GM12873 (cell line): Measurements from ENCODE around the gene COL4A2.

Experiments
- TF ChIP-seq, protein P1 (sequence below): IDR thresholded peaks from 2 replicates; pipeline ENCODE4 v1.5.1; 2012; ENCODE audit warnings: low read depth, mild to moderate bottlenecking, moderate library complexity, low read length, control low read depth; ENCODE audit not compliant: insufficient read depth; ENCODE audit errors: missing control alignments

The COL4A2 gene

DNA sequence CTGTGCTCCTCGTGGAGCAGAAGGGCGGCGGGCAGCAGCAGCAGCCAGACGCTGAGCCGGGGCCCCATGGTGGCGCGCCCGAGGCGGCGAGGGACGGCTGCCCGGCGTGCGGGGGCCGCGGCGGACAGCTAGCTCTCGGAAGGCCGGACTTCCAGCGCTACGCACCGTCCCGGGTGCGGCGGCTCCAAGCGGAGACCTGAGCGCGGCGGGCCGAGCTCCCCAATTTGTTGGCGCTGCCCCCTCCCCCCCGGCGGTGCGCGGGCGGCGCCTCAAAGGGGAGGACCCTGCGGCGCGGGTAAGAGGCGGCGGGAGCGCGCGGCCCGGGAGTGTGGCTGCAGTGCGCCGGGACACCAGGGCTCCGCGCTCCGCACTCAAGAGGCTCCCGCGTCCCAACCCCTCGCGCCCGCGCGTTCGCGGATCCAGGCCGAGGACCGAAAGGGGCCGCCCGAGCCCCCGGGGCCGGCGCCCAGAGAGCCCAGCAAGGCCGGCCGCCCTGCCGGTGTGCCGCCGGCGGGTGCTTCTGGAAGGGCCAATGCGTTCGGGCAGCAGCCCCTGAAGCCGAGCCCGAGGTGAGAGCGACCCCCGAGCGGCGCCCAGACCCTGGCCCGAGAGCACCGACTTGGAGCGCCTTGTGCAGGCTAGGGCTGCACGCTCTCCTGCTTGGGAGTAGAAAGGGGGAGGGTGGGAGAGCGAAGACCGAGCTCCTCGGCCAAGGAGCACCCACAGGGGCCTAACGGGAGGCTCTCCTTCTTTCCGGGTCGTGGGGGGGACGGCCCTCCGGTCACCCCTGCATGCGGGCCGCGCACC, at the start of gene COL4A2, which contains the start of gene COL4A1:
COL4A2 (plus strand) TSS at position 325 of the 807 bp plus-strand sequence. CDS start 620 bp downstream, outside the sequence.
COL4A1 (minus strand) TSS at position 198 of the 807 bp plus-strand sequence; CDS start at position 68, 130 bp downstream.
- TF ChIP-seq, protein P1, sequence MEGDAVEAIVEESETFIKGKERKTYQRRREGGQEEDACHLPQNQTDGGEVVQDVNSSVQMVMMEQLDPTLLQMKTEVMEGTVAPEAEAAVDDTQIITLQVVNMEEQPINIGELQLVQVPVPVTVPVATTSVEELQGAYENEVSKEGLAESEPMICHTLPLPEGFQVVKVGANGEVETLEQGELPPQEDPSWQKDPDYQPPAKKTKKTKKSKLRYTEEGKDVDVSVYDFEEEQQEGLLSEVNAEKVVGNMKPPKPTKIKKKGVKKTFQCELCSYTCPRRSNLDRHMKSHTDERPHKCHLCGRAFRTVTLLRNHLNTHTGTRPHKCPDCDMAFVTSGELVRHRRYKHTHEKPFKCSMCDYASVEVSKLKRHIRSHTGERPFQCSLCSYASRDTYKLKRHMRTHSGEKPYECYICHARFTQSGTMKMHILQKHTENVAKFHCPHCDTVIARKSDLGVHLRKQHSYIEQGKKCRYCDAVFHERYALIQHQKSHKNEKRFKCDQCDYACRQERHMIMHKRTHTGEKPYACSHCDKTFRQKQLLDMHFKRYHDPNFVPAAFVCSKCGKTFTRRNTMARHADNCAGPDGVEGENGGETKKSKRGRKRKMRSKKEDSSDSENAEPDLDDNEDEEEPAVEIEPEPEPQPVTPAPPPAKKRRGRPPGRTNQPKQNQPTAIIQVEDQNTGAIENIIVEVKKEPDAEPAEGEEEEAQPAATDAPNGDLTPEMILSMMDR = no peak

DNA sequence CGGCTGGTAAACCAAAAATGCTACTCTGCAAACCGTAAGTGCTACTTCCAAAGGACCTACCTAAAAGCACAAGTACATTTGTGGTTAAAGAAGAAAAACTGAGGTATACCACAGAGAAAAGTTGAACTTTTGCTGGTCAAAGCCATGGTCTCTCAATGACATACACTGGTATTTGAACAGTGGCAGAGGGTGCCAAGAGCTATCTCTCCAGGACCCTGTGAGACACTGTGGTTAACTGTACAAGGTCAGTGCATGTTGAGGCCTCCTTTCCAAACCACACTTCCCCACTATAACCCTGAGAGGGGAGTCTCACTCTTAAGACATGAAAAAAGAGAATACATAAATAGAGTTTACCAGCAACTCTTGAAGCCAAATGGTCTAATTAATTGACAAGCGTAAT, 49.7 kb upstream of the COL4A2 start:
- TF ChIP-seq, protein P1 = no peak

DNA sequence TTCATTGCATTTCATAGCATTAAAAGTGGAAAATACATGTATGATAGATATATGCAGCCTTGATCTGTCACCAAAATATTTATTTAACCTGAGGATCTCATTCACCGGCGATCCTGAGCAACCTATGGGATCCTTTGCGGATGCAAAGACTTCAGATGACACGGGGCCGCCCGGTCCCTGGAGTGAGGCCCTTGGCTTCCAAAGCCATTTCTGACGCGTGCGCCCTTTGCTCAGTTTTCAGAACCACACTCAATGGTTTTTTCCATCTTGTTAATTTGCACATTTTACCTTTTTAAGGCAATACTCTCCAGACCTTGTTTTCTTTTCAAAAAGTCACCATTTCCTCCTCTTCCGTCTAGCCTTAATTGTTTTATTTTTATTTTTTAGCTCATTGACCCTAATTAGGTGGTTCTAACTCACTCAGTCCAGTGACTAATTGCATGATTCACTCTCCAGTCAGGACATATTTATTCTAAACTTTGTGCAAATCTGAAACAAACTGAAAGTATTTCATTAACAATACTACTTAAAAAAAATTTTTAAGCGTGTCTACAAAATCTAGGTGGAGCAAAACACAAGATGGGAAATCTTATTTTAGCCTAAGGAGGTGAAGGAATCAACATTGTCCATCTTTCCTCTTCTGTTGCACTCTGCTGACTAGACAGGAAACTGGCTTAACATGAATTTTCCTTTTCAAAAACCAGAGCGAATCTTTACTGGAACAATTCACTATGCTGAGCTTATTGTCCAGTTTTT, 48.0 kb upstream of the COL4A2 start:
- TF ChIP-seq, protein P1 = no peak

DNA sequence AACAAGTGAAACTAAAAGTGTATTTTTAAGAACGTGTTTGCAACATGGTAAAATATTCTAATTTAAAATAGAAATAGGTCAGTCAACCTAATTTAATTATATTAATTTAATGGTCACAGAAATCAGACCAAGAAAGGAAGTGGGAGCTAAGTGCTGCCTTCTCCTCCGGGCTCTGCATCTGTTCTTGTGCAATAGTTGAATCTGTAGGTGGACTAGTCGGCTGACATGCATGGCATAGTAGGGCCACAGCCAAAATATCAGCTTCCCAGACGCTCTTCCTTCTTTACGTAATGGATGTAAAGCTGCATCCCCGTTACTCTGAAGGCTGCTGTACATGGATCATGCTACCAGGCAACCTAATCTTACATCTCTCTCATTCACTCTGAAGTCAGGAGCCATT, 47.4 kb upstream of the COL4A2 start:
- TF ChIP-seq, protein P1 = no peak

DNA sequence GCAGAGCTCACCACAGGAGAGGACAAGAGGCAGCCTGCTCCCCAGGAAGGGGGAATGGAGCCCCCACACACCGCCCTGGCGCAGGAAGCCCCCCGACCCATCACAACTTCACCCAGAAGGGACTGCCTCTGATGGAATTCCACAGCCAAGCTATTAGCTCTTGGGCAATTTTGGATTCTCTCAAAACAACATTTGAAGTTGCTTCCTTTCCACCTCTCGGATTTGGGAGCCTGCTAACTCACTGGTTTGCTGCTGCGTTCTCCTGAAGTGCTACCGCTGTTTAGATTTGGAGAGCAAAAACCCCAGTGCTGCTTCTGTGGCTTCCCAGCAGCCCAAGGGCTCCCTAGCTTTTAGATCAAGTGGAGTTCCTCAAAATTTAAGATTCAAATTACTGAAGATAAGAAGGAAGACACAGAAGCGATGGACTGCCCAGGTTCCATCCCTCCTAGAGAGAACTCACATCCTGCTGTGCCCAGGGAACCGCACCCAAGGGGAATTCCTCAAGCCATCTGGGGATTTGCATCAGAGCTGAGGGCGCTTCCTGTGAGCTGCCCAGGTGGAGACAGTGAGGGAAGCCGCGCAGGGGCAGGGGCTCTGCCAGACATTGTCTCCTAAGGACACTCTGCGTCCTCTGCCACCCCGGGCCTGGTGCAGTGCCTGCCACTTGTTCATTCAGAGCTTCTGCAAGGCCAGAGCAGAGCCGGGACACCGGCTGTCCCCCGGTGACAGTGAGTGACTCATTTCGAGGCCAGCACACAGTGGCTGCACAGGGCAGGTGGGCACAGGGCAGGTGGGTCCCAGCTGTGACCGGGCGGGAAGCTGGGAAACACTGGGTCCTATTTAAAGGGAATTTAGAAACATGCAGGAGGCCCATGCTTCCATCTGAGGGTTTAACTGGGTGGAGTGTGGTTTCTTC, 45.7 kb upstream of the COL4A2 start:
- TF ChIP-seq, protein P1 = no peak

DNA sequence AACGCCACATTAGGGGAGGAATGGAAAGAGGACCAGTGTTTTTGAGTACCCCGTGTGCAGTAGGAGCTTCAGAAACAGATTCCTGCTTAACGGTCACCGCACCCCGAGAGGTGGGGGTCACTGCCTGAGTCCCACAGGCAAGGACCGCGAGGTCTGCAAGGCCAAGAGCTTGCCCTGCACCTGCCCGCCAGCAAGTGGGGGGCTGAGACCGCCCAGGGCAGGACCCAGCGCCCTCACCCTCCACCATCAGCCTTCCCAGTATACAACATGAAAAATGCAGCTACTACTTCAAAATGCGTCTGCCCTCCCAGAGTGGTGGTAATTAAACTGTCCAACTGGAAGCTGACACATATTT, 45.0 kb upstream of the COL4A2 start:
- TF ChIP-seq, protein P1 = no peak
